ENCODE data around the gene KCNE4. TPM values are rescaled to one million over a fixed set of nuclear protein-coding genes. Genes with fewer than 3 reads are reported as not detected.

KCNE4 gene
- polyA plus RNA-seq, 1 of the 3 experiments (the other 2 are of a cell fraction), result 0.20 TPM

DNA sequence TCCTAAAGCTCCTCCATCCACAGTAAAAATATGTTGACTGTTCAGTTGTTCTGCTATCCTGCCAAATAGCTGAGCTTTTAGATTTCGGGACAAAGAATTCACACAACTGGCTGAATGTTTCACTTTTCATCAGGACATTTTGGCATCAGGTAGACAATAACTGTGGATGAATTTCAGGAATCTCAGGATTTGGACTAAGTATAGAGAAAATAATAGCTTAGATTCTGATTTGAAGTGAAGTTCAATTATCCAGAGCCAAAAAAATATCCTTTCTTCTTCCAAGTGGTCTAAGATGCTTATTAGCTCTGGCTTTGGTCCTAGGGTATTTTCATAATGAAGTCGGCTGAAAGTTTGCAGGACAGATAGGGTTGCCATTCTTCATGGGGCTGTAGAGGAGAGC, 16.1 kb downstream of the KCNE4 start:
- Histone ChIP-seq H3K9me3 (no peaks in the 10 kb centered on the region), H3K9me2 (no peaks in the 10 kb centered on the region), H3K36me3 (replicated peaks in 1 of 2; ENCODE audit: control insufficient read depth in 1 of 2, insufficient read depth in 2 of 2, low read length in 1 of 2) (no peaks in the 10 kb centered on the region), H2AFZ (ENCODE audit: low read depth) (no peak overlapping the region), H3K27ac (ENCODE audit: low read depth in 2 of 2, low read length in 1 of 2) (peak overlapping the region in 1 of 2 experiments; percentile 11; a peak in 2 of 4 replicates), H3F3A (replicated peaks; ENCODE audit: insufficient read depth) (peaks cover 16% of the 10 kb centered on the region), H3K4me3 (ENCODE audit: low read depth in 2 of 2, low read length in 1 of 2) (no peak overlapping the region), H3K79me2 (ENCODE audit: insufficient read depth) (no peaks in the 10 kb centered on the region), H4K20me1 (ENCODE audit: insufficient read depth) (no peaks in the 10 kb centered on the region), H3K4me2 (no peak overlapping the region), H3K4me1 (ENCODE audit: control insufficient read depth in 1 of 2, insufficient read depth in 2 of 2, low read depth in 1 of 2, low read length in 1 of 2) (peaks cover 0 to 19% of the 10 kb centered on the region in 2 experiments; a peak in 1 of 4 replicates), H3K27me3 (ENCODE audit: insufficient read depth) (no peaks in the 10 kb centered on the region), H3K9ac (no peak overlapping the region)
- 80% methylated on average over 2 of the region's 2 CpGs for WGBS (ENCODE audit: low lambda C conversion rate)
- no peak for DNase-seq
- TF ChIP-seq YY1 (IDR thresholded peaks at IDR 0.05; ENCODE audit: low read depth), result no peak
- no peak for TF ChIP-seq TEAD4 (IDR thresholded peaks at IDR 0.05; ENCODE audit: borderline replicate concordance, insufficient read depth)
- TF ChIP-seq MEF2A (IDR thresholded peaks at IDR 0.05; ENCODE audit: borderline replicate concordance, low read depth), result no peak
- no peak for TF ChIP-seq NFIC (IDR thresholded peaks at IDR 0.05; ENCODE audit: borderline replicate concordance)
- TF ChIP-seq EP300 (IDR thresholded peaks at IDR 0.05; ENCODE audit: borderline replicate concordance in 1 of 2, low read depth in 1 of 2, low read length in 1 of 2), result no peak
- no peak for TF ChIP-seq RAD21 (IDR thresholded peaks at IDR 0.05; ENCODE audit: low read length)
- TF ChIP-seq, protein P1, sequence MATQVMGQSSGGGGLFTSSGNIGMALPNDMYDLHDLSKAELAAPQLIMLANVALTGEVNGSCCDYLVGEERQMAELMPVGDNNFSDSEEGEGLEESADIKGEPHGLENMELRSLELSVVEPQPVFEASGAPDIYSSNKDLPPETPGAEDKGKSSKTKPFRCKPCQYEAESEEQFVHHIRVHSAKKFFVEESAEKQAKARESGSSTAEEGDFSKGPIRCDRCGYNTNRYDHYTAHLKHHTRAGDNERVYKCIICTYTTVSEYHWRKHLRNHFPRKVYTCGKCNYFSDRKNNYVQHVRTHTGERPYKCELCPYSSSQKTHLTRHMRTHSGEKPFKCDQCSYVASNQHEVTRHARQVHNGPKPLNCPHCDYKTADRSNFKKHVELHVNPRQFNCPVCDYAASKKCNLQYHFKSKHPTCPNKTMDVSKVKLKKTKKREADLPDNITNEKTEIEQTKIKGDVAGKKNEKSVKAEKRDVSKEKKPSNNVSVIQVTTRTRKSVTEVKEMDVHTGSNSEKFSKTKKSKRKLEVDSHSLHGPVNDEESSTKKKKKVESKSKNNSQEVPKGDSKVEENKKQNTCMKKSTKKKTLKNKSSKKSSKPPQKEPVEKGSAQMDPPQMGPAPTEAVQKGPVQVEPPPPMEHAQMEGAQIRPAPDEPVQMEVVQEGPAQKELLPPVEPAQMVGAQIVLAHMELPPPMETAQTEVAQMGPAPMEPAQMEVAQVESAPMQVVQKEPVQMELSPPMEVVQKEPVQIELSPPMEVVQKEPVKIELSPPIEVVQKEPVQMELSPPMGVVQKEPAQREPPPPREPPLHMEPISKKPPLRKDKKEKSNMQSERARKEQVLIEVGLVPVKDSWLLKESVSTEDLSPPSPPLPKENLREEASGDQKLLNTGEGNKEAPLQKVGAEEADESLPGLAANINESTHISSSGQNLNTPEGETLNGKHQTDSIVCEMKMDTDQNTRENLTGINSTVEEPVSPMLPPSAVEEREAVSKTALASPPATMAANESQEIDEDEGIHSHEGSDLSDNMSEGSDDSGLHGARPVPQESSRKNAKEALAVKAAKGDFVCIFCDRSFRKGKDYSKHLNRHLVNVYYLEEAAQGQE (IDR thresholded peaks at IDR 0.05; ENCODE audit: low read depth, low read length), result no peak
- no peak for TF ChIP-seq RCOR1 (IDR thresholded peaks at IDR 0.05; ENCODE audit: low read length)
- TF ChIP-seq FOXJ3 (CRISPR knock-in tag; IDR thresholded peaks at IDR 0.05), result no peak
- TF ChIP-seq, protein P2, sequence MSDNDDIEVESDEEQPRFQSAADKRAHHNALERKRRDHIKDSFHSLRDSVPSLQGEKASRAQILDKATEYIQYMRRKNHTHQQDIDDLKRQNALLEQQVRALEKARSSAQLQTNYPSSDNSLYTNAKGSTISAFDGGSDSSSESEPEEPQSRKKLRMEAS (IDR thresholded peaks at IDR 0.05; ENCODE audit: low read depth), result no peak
- TF ChIP-seq, protein P3, sequence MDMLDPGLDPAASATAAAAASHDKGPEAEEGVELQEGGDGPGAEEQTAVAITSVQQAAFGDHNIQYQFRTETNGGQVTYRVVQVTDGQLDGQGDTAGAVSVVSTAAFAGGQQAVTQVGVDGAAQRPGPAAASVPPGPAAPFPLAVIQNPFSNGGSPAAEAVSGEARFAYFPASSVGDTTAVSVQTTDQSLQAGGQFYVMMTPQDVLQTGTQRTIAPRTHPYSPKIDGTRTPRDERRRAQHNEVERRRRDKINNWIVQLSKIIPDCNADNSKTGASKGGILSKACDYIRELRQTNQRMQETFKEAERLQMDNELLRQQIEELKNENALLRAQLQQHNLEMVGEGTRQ (IDR thresholded peaks at IDR 0.05; ENCODE audit: borderline replicate concordance, low read depth, low read length), result no peak
- TF ChIP-seq, protein P4, sequence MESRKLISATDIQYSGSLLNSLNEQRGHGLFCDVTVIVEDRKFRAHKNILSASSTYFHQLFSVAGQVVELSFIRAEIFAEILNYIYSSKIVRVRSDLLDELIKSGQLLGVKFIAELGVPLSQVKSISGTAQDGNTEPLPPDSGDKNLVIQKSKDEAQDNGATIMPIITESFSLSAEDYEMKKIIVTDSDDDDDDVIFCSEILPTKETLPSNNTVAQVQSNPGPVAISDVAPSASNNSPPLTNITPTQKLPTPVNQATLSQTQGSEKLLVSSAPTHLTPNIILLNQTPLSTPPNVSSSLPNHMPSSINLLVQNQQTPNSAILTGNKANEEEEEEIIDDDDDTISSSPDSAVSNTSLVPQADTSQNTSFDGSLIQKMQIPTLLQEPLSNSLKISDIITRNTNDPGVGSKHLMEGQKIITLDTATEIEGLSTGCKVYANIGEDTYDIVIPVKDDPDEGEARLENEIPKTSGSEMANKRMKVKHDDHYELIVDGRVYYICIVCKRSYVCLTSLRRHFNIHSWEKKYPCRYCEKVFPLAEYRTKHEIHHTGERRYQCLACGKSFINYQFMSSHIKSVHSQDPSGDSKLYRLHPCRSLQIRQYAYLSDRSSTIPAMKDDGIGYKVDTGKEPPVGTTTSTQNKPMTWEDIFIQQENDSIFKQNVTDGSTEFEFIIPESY (IDR thresholded peaks at IDR 0.05; ENCODE audit: borderline replicate concordance, low read depth), result no peak
- no peak for TF ChIP-seq RXRA (IDR thresholded peaks at IDR 0.05; ENCODE audit: borderline replicate concordance, low read depth)
- ChIA-PET CTCF (no interaction called here), POLR2A (no interaction called here)

All from SK-N-SH (cell line).